NCI-H774 (cell line): ENCODE data around the gene CALML4.
A peak's percentile ranks its signal among the peaks of the same experiment; 100 is the strongest.
"Not testable (repeated sequence)": the region's sequence is repeated elsewhere in the genome, so short reads cannot be mapped to it uniquely, and the experiment has no call there.

Source experiments
- DNase-seq: peaks from one replicate; lab custom pipeline; 2025; lab: John Stamatoyannopoulos, UW

Gene CALML4

GRCh38 chr15:68190048-68190447 lies 15.1 kb downstream of the CALML4 start:
- DNase-seq = no peak

- no peak for DNase-seq
These were observed 16.5 kb downstream of the CALML4 start for GRCh38 chr15:68188647-68189046.

GRCh38 chr15:68187559-68187958 lies 17.6 kb downstream of the CALML4 start:
- no peak for DNase-seq

- no peak for DNase-seq
These were observed 18.3 kb downstream of the CALML4 start for GRCh38 chr15:68186671-68187397.

GRCh38 chr15:68184616-68185480 lies 20.3 kb downstream of the CALML4 start:
- no peak for DNase-seq

GRCh38 chr15:68183616-68184315 lies 21.4 kb downstream of the CALML4 start:
- DNase-seq = no peak

GRCh38 chr15:68177742-68178141 lies 27.4 kb downstream of the CALML4 start:
- no peak for DNase-seq

- DNase-seq = no peak
These were observed 28.5 kb downstream of the CALML4 start for GRCh38 chr15:68176601-68177000.

- DNase-seq = no peak
These were observed 29.6 kb downstream of the CALML4 start for GRCh38 chr15:68175526-68175925.

GRCh38 chr15:68173119-68173518 lies 32.0 kb downstream of the CALML4 start:
- DNase-seq = no peak

GRCh38 chr15:68172037-68172436 lies 33.1 kb downstream of the CALML4 start:
- DNase-seq = not testable (repeated sequence)

- DNase-seq = no peak
These were observed 38.3 kb downstream of the CALML4 start for GRCh38 chr15:68166847-68167246.

GRCh38 chr15:68163191-68163590 lies 41.9 kb downstream of the CALML4 start:
- DNase-seq = no peak

GRCh38 chr15:68158046-68158628 lies 47.0 kb downstream of the CALML4 start:
- no peak for DNase-seq

GRCh38 chr15:68157074-68157473 lies 48.1 kb downstream of the CALML4 start:
- DNase-seq = no peak

- peak; percentile 35 for DNase-seq
These were observed 50.1 kb downstream of the CALML4 start for GRCh38 chr15:68154923-68155559.

GRCh38 chr15:68152342-68152741 lies 52.8 kb downstream of the CALML4 start:
- no peak for DNase-seq

GRCh38 chr15:68151277-68151676 lies 53.9 kb downstream of the CALML4 start:
- no peak for DNase-seq

- no peak for DNase-seq
These were observed 54.9 kb downstream of the CALML4 start for GRCh38 chr15:68150187-68150586.

GRCh38 chr15:68149059-68149458 lies 56.1 kb downstream of the CALML4 start:
- DNase-seq = no peak

- DNase-seq = no peak
These were observed 57.1 kb downstream of the CALML4 start for GRCh38 chr15:68148039-68148438.

- DNase-seq = no peak
These were observed 59.4 kb downstream of the CALML4 start for GRCh38 chr15:68145706-68146105.
